Stomach (tissue), 9 donors: ENCODE data around the gene TOR1AIP1. TPM values are rescaled to one million over a fixed set of nuclear protein-coding genes. Genes with fewer than 3 reads are reported as not detected.

Source experiments
- DNase-seq, 2 donors: peaks; one replicate each; pipeline versions ENCODE4 v3.0.0 to v3.0.0-alpha.2; 2013 to 2019
- H3K27ac ChIP-seq, 5 donors: fragments of 200-600 bp in 4 of 5; sonication (generic) in 4 of 5; one replicate each; pipeline ENCODE4 v1.5.1; 2013 to 2019; ENCODE audit warnings: mild to moderate bottlenecking in 1 of 5, moderate library complexity in 1 of 5
- H3K27me3 ChIP-seq, 3 donors: fragments of 200-600 bp; sonication (generic); one replicate each; pipeline ENCODE4 v1.5.1; 2017 to 2019; ENCODE audit warnings: mixed run types in 1 of 3
- H3K36me3 ChIP-seq, 4 donors: fragments of 200-600 bp; sonication (generic); 1 replicate in 3 of 4; 2 replicates in 1 of 4; pipeline ENCODE4 v1.5.1; 2016 to 2019
- H3K4me1 ChIP-seq, 4 donors: fragments of 200-600 bp; sonication (generic); one replicate each; pipeline ENCODE4 v1.5.1; 2016 to 2019
- H3K4me3 ChIP-seq, 4 donors: fragments of 200-600 bp; sonication (generic) in 3 of 4; one replicate each; pipeline ENCODE4 v1.5.1; 2016 to 2019; ENCODE audit warnings: mild to moderate bottlenecking in 1 of 4
- H3K9me3 ChIP-seq, 4 donors: fragments of 200-600 bp; sonication (generic); one replicate each; pipeline ENCODE4 v1.5.1; 2016 to 2019
- CTCF ChIP-seq, 7 experiments: fragments of 450-650 bp in 4 of 7; fragments of 200-600 bp in 3 of 7; sonication (generic) in 3 of 7; IDR thresholded peaks; one replicate each; pipeline ENCODE4 v1.5.1; 2016 to 2019; ENCODE audit warnings: antibody characterized with exemption in 7 of 7, control low read depth in 2 of 7, mild to moderate bottlenecking in 1 of 7
- EP300 ChIP-seq: sonication (generic); formaldehyde crosslinking; IDR thresholded peaks from one replicate; pipeline ENCODE4 v1.6.1; 2017; ENCODE audit warnings: antibody characterized with exemption
- POLR2A ChIP-seq, 4 donors: fragments of 450-650 bp; IDR thresholded peaks; one replicate each; pipeline ENCODE4 v1.6.1; 2016; ENCODE audit warnings: antibody characterized with exemption in 4 of 4, control low read depth in 2 of 4, mild to moderate bottlenecking in 1 of 4, moderate library complexity in 1 of 4
- POLR2AphosphoS5 ChIP-seq, 3 donors: sonication (generic); formaldehyde crosslinking; IDR thresholded peaks; one replicate each; pipeline ENCODE4 v1.6.1; 2016; ENCODE audit warnings: antibody characterized with exemption in 3 of 3
- WGBS, 5 donors: extraction: QIAGEN DNeasy Blood & Tissue Kit in 3 of 5; methylation state at CpG; one replicate each; pipeline versions ENCODE4 v1.1.5 to v1.1.7; 2013 to 2018; 5-methylcytosine and 5-hydroxymethylcytosine counted together
- intact Hi-C: fragments of 100-400 bp; cut with DNase I; formaldehyde crosslinking; loops from one replicate; pipeline ENCODE4 v1.15.1; 2023; ENCODE audit warnings: low total_unique reads
- polyA plus RNA-seq, 3 donors: library from polyadenylated mRNA; stranded (reverse); fragments of 200-250 nt; gene quantifications; one replicate each; pipeline ENCODE4 v1.2.3, GENCODE V29; 2013
- total RNA-seq, 5 donors: library from RNA; depleted of rRNA; stranded (reverse); fragments of >200 nt; gene quantifications; one replicate each; pipeline versions ENCODE4 v1.1.0 to v1.2.3, GENCODE V29; 2014 to 2016
- donor health status: healthy with polysubstance abuse.
- donor health status: Bipolar disorder and iron deficiency.
- donor health status: healthy.

TOR1AIP1 gene
- total and polyA plus RNA-seq, 8 donors: 9.0 to 129 (median 31.2) TPM

DNA sequence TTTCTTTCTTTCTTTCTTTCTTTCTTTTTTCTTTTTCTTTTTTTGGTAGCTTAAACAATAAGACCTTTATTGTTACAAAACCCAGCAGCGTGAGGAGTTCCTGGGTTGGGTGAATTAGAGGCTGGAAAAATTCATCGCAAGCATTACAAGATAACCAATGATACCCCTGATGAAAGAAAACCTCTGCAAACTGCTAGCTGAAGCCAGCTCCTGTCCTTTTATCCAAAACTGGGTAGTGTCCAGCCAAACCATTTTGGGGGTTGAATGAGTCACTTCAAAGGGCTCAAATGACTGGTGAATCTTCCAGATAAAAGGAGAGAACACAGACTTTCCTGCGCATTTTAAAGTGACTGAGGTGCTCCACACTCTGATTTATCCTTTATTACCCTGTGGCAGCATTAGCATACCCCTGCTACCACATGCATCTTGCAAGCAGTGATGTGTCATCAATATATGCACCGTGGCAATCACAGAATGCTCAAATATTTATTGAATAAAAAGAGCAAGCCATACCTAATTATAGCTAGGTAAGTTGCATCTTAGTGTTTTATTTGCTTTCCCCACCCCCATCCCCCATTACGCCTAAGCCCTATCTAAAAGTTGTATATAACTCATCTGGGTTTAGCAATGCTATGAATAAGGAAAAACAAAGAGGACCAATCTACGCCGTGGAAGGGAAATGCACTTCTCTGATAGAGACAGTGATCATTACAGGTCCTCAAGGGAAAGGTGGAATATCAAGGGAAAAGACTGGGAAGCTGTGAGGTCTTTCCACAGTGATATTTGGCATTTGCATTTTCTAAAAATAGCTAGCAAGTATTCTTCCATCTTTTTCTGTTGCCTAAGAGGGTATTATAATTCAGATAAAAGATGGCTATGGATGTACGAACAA, 40.1 kb downstream of the TOR1AIP1 start:
- 76 to 85% (median 81%) methylated on average over 8 of the region's 8 CpGs for WGBS, 5 donors
- H3K36me3 ChIP-seq: peaks cover 20 to 53% (median 45%) of the 10 kb centered on the region in 4 donors
- H3K27me3 ChIP-seq: no peaks in the 10 kb centered on the region
- intact Hi-C loops: no loop called here
- no peaks in the 10 kb centered on the region for H3K9me3 ChIP-seq
- no peak overlapping the region for H3K27ac ChIP-seq
- TF ChIP-seq POLR2A (IDR thresholded peaks at IDR 0.05) (no peak), POLR2AphosphoS5 (IDR thresholded peaks at IDR 0.05) (no peak), CTCF (IDR thresholded peaks at IDR 0.05) (no peak), EP300 (no peak)
- H3K4me1 ChIP-seq: no peaks in the 10 kb centered on the region
- no peak for DNase-seq
- no peak overlapping the region for H3K4me3 ChIP-seq

DNA sequence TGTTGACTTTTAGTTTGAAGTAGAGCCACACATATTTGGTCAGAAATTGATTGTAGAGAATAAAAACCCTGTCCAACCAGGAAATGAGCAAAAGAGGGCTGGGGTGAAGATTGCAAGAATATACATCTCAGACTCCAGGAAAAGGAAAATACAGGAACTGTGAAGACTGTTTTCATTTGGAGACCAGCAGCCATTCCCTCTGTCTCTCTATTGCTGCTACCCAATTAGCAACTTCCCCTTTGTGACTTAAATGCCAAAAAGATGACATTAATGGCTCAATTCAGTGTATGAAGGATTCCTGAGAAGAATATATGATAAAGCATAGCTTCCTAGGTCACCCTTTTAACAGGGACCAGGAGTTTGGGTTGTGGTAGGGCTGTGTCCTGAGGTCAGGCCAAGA, 40.9 kb downstream of the TOR1AIP1 start:
- TF ChIP-seq CTCF (IDR thresholded peaks at IDR 0.05) (no peak), POLR2A (IDR thresholded peaks at IDR 0.05) (no peak)
- no peaks in the 10 kb centered on the region for H3K27me3 ChIP-seq
- DNase-seq: no peak
- H3K4me3 ChIP-seq: no peak overlapping the region
- H3K27ac ChIP-seq: no peak overlapping the region
- peaks cover 15 to 45% (median 37%) of the 10 kb centered on the region in 4 donors for H3K36me3 ChIP-seq
- H3K4me1 ChIP-seq: no peaks in the 10 kb centered on the region
- H3K9me3 ChIP-seq: no peaks in the 10 kb centered on the region
- intact Hi-C loops: no loop called here

DNA sequence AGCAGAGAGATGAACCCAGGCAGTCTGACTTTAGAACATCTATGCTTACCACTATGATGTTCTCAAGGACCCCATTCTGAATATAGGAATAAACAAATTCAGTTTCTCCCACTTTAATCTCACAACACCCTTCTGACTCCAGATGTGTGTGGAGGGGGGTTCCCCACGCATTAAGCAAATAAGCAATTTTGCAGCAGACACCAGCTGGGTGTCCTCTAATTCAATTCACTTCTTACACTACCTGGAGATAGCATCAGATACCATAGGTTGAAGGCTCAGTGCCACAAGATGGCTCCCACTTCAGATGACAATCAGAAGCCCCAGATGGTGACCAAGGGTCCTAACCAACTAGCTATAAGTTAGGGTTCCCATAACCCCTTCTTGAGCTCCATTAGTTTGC, 42.2 kb downstream of the TOR1AIP1 start:
- Histone ChIP-seq H3K4me3 (no peak overlapping the region), H3K36me3 (peaks cover 2 to 33% (median 24%) of the 10 kb centered on the region in 4 donors), H3K9me3 (no peaks in the 10 kb centered on the region), H3K4me1 (no peaks in the 10 kb centered on the region), H3K27ac (no peak overlapping the region), H3K27me3 (no peaks in the 10 kb centered on the region)
- TF ChIP-seq POLR2AphosphoS5 (IDR thresholded peaks at IDR 0.05): no peak
- no peak for TF ChIP-seq EP300
- no peak for TF ChIP-seq POLR2A (IDR thresholded peaks at IDR 0.05)
- TF ChIP-seq CTCF (IDR thresholded peaks at IDR 0.05): no peak
- WGBS, 5 donors: 84 to 93% (median 89%) methylated on average over 1 of the region's 1 CpG
- intact Hi-C loops: no loop called here
- no peak for DNase-seq

- H3K27me3 ChIP-seq: no peaks in the 10 kb centered on the region
- WGBS, 5 donors: 89 to 95% (median 94%) methylated on average over 5 of the region's 5 CpGs
- no peak for TF ChIP-seq POLR2AphosphoS5 (IDR thresholded peaks at IDR 0.05)
- H3K36me3 ChIP-seq: peaks cover 0 to 23% (median 14%) of the 10 kb centered on the region in 4 donors
- DNase-seq: no peak
- no peak overlapping the region for H3K4me3 ChIP-seq
- H3K9me3 ChIP-seq: no peaks in the 10 kb centered on the region
- intact Hi-C loops: no loop called here
- peaks cover 0 to 5% (median 0%) of the 10 kb centered on the region in 4 donors for H3K4me1 ChIP-seq
- H3K27ac ChIP-seq: no peak overlapping the region
These were observed 43.2 kb downstream of the TOR1AIP1 start for GRCh38 chr1:179925302-179925701.
